ENCODE data around the gene PXMP2. TPM values are rescaled to one million over a fixed set of nuclear protein-coding genes. Genes with fewer than 3 reads are reported as not detected.

The PXMP2 gene
- total and polyA plus RNA-seq, 4 donors, result 43.8 to 259 (median 135) TPM

DNA sequence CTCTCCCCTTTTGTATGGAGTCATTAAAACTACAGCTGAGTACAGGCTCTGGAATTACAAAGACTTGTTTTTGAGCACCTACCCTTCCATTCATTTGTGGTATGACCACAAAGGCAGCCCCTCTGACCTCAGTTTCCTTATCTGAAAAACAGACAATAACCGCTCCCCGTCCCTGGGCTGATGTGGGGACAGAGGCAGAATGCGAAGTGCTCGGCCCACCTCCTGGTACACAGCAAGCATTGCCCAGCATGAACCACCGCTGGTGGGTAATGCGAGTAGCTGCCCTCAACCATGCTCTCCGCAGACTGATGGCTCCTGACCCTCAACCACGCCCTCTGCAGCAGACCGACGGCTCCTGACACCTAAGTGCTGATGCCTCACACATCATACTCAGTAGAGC lies 46.5 kb upstream of the PXMP2 start:
- DNase-seq (ENCODE audit: low spot score), result no peak
- no peak for TF ChIP-seq RAD21 (IDR thresholded peaks at IDR 0.05)
- TF ChIP-seq ZBTB33 (IDR thresholded peaks at IDR 0.05), result no peak
- no peak for TF ChIP-seq RXRA (IDR thresholded peaks at IDR 0.05)
- TF ChIP-seq, protein P1, sequence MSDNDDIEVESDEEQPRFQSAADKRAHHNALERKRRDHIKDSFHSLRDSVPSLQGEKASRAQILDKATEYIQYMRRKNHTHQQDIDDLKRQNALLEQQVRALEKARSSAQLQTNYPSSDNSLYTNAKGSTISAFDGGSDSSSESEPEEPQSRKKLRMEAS (IDR thresholded peaks at IDR 0.05), result no peak
- no peak for TF ChIP-seq CTCF (IDR thresholded peaks at IDR 0.05; ENCODE audit: low read depth, low read length, missing input control)
- no peak for TF ChIP-seq YY1 (IDR thresholded peaks at IDR 0.05)
- no peak for TF ChIP-seq HNF4A (conservative IDR thresholded peaks at IDR 0.05)
- TF ChIP-seq TAF1 (conservative IDR thresholded peaks at IDR 0.05), result no peak
- no peak for TF ChIP-seq NR2F2 (IDR thresholded peaks at IDR 0.05)
- TF ChIP-seq FOXA2 (IDR thresholded peaks at IDR 0.05), result no peak
- no peak for TF ChIP-seq EGR1 (IDR thresholded peaks at IDR 0.05; ENCODE audit: low read depth in 2 of 2)
- TF ChIP-seq FOXA1 (IDR thresholded peaks at IDR 0.05), result no peak
- TF ChIP-seq JUND (IDR thresholded peaks at IDR 0.05), result no peak
- no peak for TF ChIP-seq HNF4G (IDR thresholded peaks at IDR 0.05)
- no peak for TF ChIP-seq GABPA (IDR thresholded peaks at IDR 0.05 in 1 of 2, conservative IDR thresholded peaks at IDR 0.05 in 1 of 2)
- TF ChIP-seq SP1 (IDR thresholded peaks at IDR 0.05), result no peak
- no peak overlapping the region for H3K27ac ChIP-seq (ENCODE audit: low read depth in 1 of 2, low read length in 2 of 2)
- H3K27me3 ChIP-seq (ENCODE audit: control insufficient read depth in 4 of 4, insufficient read depth in 4 of 4, low read length in 3 of 4), result no peaks in the 10 kb centered on the region
- peaks cover 12 to 69% (median 38%) of the 10 kb centered on the region in 4 donors for H3K36me3 ChIP-seq (ENCODE audit: control insufficient read depth in 4 of 4, insufficient read depth in 3 of 4, low read depth in 1 of 4, low read length in 3 of 4)
- WGBS, result 93% methylated on average over 10 of the region's 10 CpGs
- no peaks in the 10 kb centered on the region for H3K4me1 ChIP-seq (ENCODE audit: control insufficient read depth in 4 of 4, insufficient read depth in 4 of 4, low read length in 3 of 4)
- no peaks in the 10 kb centered on the region for H3K9me3 ChIP-seq (ENCODE audit: control insufficient read depth in 4 of 4, low read length in 3 of 4)
- no peak overlapping the region for H3K9ac ChIP-seq (ENCODE audit: low read depth in 1 of 2, low read length in 2 of 2)
- H3K4me3 ChIP-seq (ENCODE audit: low read depth in 1 of 3, low read length in 3 of 3), result no peak overlapping the region

DNA sequence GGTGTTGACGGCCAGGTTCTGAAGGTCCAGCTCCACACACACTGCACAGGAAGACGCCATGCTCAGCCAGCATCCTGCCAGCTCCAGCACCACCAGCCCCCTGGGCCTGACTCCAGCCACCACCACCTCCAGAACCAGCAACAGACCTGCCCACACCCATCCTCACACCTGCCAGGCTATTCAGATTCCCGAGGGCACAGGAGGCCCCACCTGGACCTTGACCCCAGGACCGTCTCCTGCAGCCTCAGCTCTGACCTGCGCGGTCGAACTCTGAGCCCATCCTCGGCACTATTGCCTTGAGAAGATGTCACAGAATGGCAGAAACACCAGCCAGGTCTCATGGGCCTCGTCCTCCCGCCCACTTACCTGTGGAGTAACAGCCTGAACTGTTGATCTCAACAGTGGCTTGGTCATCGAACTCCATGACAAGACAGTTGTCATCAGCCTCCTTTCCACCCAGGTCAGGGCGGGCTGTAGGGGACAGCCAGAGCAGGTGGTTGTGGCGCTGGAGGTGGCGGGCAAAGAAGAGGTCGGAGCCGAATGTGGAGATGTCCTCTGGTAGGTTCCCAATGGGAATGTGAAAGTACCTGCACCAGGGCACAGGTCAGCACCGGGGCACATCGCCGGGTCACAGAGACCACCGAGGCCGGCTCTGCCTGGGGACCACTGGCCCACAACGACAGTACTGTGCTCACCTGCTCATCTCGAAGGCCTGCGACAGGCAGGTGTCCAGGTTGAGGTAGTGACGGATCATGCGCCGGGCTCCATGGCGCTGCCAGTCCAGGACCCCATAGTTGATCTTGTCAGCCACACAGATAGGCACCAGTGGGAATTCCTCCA lies 45.4 kb upstream of the PXMP2 start:
- H3K9me3 ChIP-seq (ENCODE audit: control insufficient read depth in 4 of 4, low read length in 3 of 4), result no peaks in the 10 kb centered on the region
- no peak overlapping the region for H3K9ac ChIP-seq (ENCODE audit: low read depth in 1 of 2, low read length in 2 of 2)
- no peaks in the 10 kb centered on the region for H3K27me3 ChIP-seq (ENCODE audit: control insufficient read depth in 4 of 4, insufficient read depth in 4 of 4, low read length in 3 of 4)
- peaks cover 12 to 66% (median 36%) of the 10 kb centered on the region in 4 donors for H3K36me3 ChIP-seq (ENCODE audit: control insufficient read depth in 4 of 4, insufficient read depth in 3 of 4, low read depth in 1 of 4, low read length in 3 of 4)
- DNase-seq (ENCODE audit: low spot score), result no peak
- no peaks in the 10 kb centered on the region for H3K4me1 ChIP-seq (ENCODE audit: control insufficient read depth in 4 of 4, insufficient read depth in 4 of 4, low read length in 3 of 4)
- H3K27ac ChIP-seq (ENCODE audit: low read depth in 1 of 2, low read length in 2 of 2), result no peak overlapping the region
- TF ChIP-seq TAF1 (conservative IDR thresholded peaks at IDR 0.05), result no peak
- no peak for TF ChIP-seq GABPA (IDR thresholded peaks at IDR 0.05 in 1 of 2, conservative IDR thresholded peaks at IDR 0.05 in 1 of 2)
- no peak for TF ChIP-seq RAD21 (IDR thresholded peaks at IDR 0.05)
- no peak for TF ChIP-seq ZBTB33 (IDR thresholded peaks at IDR 0.05)
- TF ChIP-seq, protein P1 (IDR thresholded peaks at IDR 0.05), result no peak
- TF ChIP-seq, protein P2, sequence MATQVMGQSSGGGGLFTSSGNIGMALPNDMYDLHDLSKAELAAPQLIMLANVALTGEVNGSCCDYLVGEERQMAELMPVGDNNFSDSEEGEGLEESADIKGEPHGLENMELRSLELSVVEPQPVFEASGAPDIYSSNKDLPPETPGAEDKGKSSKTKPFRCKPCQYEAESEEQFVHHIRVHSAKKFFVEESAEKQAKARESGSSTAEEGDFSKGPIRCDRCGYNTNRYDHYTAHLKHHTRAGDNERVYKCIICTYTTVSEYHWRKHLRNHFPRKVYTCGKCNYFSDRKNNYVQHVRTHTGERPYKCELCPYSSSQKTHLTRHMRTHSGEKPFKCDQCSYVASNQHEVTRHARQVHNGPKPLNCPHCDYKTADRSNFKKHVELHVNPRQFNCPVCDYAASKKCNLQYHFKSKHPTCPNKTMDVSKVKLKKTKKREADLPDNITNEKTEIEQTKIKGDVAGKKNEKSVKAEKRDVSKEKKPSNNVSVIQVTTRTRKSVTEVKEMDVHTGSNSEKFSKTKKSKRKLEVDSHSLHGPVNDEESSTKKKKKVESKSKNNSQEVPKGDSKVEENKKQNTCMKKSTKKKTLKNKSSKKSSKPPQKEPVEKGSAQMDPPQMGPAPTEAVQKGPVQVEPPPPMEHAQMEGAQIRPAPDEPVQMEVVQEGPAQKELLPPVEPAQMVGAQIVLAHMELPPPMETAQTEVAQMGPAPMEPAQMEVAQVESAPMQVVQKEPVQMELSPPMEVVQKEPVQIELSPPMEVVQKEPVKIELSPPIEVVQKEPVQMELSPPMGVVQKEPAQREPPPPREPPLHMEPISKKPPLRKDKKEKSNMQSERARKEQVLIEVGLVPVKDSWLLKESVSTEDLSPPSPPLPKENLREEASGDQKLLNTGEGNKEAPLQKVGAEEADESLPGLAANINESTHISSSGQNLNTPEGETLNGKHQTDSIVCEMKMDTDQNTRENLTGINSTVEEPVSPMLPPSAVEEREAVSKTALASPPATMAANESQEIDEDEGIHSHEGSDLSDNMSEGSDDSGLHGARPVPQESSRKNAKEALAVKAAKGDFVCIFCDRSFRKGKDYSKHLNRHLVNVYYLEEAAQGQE (IDR thresholded peaks at IDR 0.05), result no peak
- H3K4me3 ChIP-seq (ENCODE audit: low read depth in 1 of 3, low read length in 3 of 3), result no peak overlapping the region
- WGBS, result 94% methylated on average over 28 of the region's 28 CpGs

Data from liver (tissue), 9 donors.